ENCODE data around the gene EMP2.
"Not testable (repeated sequence)": the region's sequence is repeated elsewhere in the genome, so short reads cannot be mapped to it uniquely, and the experiment has no call there.

The EMP2 gene

DNA sequence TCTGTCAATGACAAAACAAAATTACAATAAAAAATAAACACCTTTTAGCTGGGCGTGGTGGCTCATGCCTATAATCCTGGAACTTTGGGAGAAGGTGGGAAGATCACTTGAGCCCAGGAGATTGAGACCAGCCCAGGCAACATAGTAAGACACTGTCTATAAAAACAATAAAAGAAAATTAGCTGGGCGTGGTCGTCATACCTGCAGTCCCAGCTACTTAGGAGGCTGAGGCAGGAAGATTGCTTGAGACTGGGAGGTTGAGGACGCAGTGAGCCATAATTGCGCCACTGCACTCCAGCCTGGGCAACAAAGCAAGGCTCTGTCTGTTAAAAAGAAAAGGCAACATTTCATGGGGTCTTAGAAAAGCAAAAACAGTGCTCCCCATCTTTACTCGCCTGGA is 32.7 kb downstream of the EMP2 start:
- DNase-seq: no peak

- DNase-seq: no peak
These were observed 37.0 kb downstream of the EMP2 start for GRCh38 chr16:10543231-10543977.

DNA sequence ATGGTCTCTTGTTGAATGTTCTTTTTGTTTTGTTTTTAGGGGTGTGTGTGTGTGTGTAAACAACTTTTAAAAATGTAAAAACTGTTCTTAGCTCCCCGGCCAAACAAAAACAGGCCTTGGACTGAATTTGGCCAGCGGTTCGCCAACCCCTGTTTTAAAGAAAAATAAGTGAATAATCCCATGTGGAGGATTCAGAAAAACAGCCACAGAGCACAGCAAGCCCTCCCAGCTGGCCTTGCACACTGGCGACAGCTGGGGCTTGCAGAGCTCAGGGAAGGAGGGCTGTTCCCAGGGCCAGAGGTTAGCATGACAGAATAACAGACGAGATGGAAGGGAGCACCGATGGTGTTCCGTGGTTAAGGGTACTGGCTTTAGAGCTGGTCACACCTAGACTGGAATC is 39.0 kb downstream of the EMP2 start:
- DNase-seq: no peak

GRCh38 chr16:10539793-10540192 is 40.6 kb downstream of the EMP2 start:
- DNase-seq: no peak

GRCh38 chr16:10539236-10539635 is 41.2 kb downstream of the EMP2 start:
- no peak for DNase-seq

DNA sequence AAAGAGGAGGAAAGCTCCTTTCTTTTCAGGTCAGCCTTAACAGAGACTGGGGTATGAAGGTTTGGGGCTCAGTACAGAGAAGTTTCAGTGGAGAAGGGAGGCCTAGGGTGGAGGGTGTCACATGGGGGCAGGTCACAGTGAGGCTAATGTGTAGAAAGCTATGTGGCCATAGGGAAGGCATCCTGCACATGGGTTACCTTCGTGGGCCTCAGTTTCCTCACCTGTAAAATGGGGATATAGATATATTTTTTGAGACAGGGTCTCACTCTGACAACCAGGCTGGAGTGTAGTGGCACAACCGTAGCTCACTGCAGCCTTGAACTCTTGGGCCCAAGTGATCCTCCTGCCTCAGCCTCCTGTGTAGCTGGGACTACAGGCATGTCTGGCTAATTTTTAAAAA is 41.8 kb downstream of the EMP2 start:
- no peak for DNase-seq

- DNase-seq: no peak
These were observed 42.5 kb downstream of the EMP2 start for GRCh38 chr16:10537946-10538345.

- DNase-seq: no peak
These were observed 43.5 kb downstream of the EMP2 start for GRCh38 chr16:10536814-10537389.

- not testable (repeated sequence) for DNase-seq
These were observed 44.1 kb downstream of the EMP2 start for GRCh38 chr16:10536328-10536727.

DNA sequence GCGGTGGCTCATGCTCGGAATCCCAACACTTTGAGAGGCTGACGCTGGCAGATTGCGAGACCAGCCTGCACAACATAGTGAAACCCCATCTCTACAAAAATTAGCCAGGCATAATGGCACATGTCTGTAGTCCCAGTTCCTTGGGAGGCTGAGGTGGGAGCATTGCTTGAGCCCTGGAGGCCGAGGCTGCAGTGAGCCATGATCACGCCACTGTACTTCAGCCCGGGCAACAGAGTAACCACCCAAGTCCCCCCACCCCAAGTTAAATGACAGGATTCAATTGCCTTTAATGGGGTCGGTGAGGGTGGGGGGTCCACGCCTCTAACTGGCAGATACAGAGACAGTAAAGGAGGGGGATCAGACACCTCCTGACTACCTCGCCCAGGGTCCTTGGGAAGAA is 44.9 kb downstream of the EMP2 start:
- DNase-seq: no peak

DNA sequence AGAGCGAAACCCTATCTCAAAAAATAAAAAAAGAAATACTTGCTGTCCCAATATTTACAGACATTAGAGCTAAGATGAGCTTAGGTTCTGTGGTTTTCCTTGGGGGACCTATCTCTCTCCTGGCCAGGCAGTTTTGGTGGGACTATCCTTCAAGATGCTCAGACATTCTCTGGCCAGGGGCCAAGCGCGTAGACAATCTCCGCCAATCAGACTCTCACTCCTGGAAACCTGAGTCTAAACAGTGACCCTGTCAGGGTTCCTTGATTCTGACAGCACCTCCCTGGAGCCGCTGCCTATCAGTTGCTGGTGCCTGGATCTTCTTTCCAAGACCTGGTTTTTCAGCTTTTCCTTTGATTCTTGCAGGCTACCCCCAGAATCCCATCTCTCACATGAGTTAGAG is 45.6 kb downstream of the EMP2 start:
- no peak for DNase-seq

- not testable (repeated sequence) for DNase-seq
These were observed 46.8 kb downstream of the EMP2 start for GRCh38 chr16:10533612-10534011.

- DNase-seq: no peak
These were observed 48.8 kb downstream of the EMP2 start for GRCh38 chr16:10531582-10531981.

- no peak for DNase-seq
These were observed 49.7 kb downstream of the EMP2 start for GRCh38 chr16:10530685-10531084.

GRCh38 chr16:10529895-10530669 is 50.3 kb downstream of the EMP2 start:
- no peak for DNase-seq

- DNase-seq: no peak
These were observed 51.8 kb downstream of the EMP2 start for GRCh38 chr16:10528635-10529034.

GRCh38 chr16:10526962-10527361 is 53.4 kb downstream of the EMP2 start:
- no peak for DNase-seq

DNA sequence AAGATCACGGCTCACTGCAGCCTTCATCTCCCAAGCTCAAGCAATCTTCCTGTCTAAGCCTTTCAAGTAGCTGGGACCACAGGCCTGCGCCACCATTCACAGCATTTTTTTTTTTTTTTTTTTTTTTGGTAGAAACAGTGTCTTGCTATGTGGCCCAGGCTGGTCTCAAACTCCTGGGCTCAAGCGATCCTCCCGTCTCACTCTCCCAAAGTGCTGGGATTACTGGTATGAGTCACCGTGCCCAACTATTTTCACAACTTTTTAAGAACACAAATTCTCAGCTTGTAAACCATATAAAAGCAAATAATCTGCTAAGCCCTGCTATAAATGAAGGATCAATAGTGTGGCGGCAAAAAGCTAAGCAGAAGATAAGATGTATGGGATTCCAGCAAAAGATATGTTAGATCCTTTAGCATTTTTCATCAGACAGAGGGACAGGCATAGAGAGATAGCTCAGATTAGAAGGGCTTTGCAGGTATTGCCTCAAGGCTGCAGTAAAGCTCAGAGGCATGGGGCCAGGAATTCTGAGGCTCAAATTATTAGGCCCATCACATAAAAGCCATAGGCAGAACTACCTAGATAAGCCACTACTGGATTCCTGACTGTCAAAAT is 55.1 kb downstream of the EMP2 start:
- no peak for DNase-seq

DNA sequence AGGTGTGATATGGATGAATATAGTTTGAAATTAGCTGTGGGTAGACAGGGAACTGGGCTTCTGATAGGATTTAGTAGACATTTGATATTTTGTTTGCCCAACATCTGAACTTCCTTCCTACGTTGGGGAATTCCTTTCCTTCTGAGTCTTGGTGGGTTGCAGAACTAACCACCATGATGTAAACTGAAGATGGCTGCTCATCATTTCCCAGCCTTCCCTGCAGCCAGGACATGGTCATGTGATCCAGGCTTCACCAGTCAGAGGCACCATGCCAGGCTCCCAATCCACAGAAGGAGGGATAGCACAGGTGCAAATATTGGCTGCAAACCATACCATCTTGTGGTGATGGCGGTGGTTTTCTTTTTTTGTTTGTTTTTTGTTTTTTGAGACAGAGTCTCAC is 57.4 kb downstream of the EMP2 start:
- no peak for DNase-seq

GRCh38 chr16:10521681-10522274 is 58.6 kb downstream of the EMP2 start:
- DNase-seq: peak; percentile 72

GRCh38 chr16:10520869-10521578 is 59.4 kb downstream of the EMP2 start:
- no peak for DNase-seq

Data from femur (tissue), 1 donor.